ENCODE measurements around the gene PLA2G1B. TPM values are rescaled to one million over a fixed set of nuclear protein-coding genes. Genes with fewer than 3 reads are reported as not detected.
A peak's percentile ranks its signal among the peaks of the same experiment; 100 is the strongest.

The PLA2G1B gene
- total RNA-seq, 2 donors from 2014 or later = not detected

DNA sequence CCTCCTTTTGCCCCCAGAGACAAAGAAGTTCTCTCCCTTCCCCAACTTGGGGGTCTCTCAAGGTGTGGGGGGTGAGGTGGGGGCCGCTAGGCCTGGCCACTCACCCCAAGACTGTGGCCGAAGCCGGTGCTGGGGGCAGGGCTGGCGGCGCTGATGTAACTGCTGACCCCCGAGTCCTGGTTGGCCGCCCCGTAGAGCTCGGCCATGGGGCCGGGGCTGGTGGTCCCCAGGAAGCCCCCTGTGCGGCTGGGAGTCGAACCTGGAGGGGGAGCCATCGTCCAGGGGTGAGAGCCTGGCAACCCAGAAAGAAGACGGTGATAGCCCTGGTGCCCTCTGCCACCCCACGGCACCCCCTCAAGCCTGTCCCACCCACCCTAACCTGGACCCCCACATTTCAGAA is 18.5 kb upstream of the PLA2G1B start:
- H3K4me3 ChIP-seq (ENCODE audit: low read length) = no peak overlapping the region
- no peaks in the 10 kb centered on the region for H3K4me1 ChIP-seq (ENCODE audit: control insufficient read depth, insufficient read depth, low read length)
- H3K36me3 ChIP-seq (ENCODE audit: control insufficient read depth, insufficient read depth, low read length) = peaks cover 62% of the 10 kb centered on the region
- TF ChIP-seq CTCF (conservative IDR thresholded peaks at IDR 0.05) = no peak
- WGBS, 2 experiments (ENCODE audit: insufficient coverage in 1 of 2, insufficient read length in 1 of 2) = 96 to 98% methylated on average over 8 to 15 of the region's 15 CpGs
- H3K9ac ChIP-seq (ENCODE audit: extremely low read depth, low read length, poor library complexity, severe bottlenecking) = no peak overlapping the region
- no peak overlapping the region for H3K27ac ChIP-seq (ENCODE audit: low read depth, low read length)
- no peak for DNase-seq
- no peaks in the 10 kb centered on the region for H3K9me3 Mint-ChIP-seq
- no peaks in the 10 kb centered on the region for H3K27me3 ChIP-seq (ENCODE audit: control insufficient read depth, insufficient read depth, low read length, poor library complexity, severe bottlenecking)
- no peak overlapping the region for H3K4me3 Mint-ChIP-seq
- H3K4me1 Mint-ChIP-seq = no peaks in the 10 kb centered on the region
- peaks cover 58% of the 10 kb centered on the region for H3K36me3 Mint-ChIP-seq (ENCODE audit: low read depth)
- no peaks in the 10 kb centered on the region for H3K27me3 Mint-ChIP-seq (ENCODE audit: insufficient read depth)
- H3K27ac Mint-ChIP-seq = no peak overlapping the region
- no peaks in the 10 kb centered on the region for H3K9me3 ChIP-seq (ENCODE audit: control insufficient read depth, low read length)

- 92 to 98% methylated on average over 6 to 8 of the region's 8 CpGs for WGBS, 2 experiments (ENCODE audit: insufficient coverage in 1 of 2, insufficient read length in 1 of 2)
- Histone ChIP-seq H3K9ac (ENCODE audit: extremely low read depth, low read length, poor library complexity, severe bottlenecking) (no peak overlapping the region), H3K9me3 (ENCODE audit: control insufficient read depth, low read length) (no peaks in the 10 kb centered on the region), H3K27ac (ENCODE audit: low read depth, low read length) (no peak overlapping the region), H3K4me1 (ENCODE audit: control insufficient read depth, insufficient read depth, low read length) (no peaks in the 10 kb centered on the region), H3K27me3 (ENCODE audit: control insufficient read depth, insufficient read depth, low read length, poor library complexity, severe bottlenecking) (no peaks in the 10 kb centered on the region), H3K4me3 (ENCODE audit: low read length) (no peak overlapping the region), H3K36me3 (ENCODE audit: control insufficient read depth, insufficient read depth, low read length) (peaks cover 41% of the 10 kb centered on the region)
- TF ChIP-seq CTCF (conservative IDR thresholded peaks at IDR 0.05) = no peak
- H3K4me1 Mint-ChIP-seq = no peaks in the 10 kb centered on the region
- H3K36me3 Mint-ChIP-seq (ENCODE audit: low read depth) = peaks cover 43% of the 10 kb centered on the region
- no peak overlapping the region for H3K27ac Mint-ChIP-seq
- peaks cover 4% of the 10 kb centered on the region for H3K9me3 Mint-ChIP-seq
- no peak overlapping the region for H3K4me3 Mint-ChIP-seq
- no peak for DNase-seq
- H3K27me3 Mint-ChIP-seq (ENCODE audit: insufficient read depth) = peaks cover 1% of the 10 kb centered on the region
These were observed 16.1 kb upstream of the PLA2G1B start for GRCh38 chr12:120343692-120344091.

DNA sequence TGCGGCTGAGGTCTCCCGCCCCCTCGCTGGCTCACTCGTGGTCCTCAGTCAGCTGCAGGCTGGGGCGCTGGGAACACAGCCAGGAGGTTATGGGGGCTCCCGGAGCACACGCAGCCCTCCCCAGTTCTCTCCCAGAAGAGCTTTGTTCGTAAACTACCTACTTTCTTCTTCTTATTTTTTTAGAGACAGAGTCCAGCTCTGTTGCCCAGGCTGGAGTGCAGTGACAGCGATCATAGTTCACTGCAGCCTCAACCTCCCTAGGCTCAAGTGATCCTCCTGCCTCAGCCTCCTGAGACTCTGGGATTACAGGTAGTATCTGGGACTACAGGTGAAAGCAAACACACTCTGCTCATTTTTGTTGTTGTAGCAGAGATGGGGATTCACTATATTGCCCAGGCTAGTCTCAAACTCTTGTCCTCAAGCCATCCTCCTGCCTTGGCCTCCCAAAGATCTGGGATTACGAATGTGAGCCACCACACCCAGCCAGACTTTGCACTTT is 15.5 kb upstream of the PLA2G1B start:
- Histone ChIP-seq H3K27ac (ENCODE audit: low read depth, low read length) (peak overlapping the region; percentile 58), H3K27me3 (ENCODE audit: control insufficient read depth, insufficient read depth, low read length, poor library complexity, severe bottlenecking) (no peaks in the 10 kb centered on the region), H3K36me3 (ENCODE audit: control insufficient read depth, insufficient read depth, low read length) (peaks cover 39% of the 10 kb centered on the region), H3K9ac (ENCODE audit: extremely low read depth, low read length, poor library complexity, severe bottlenecking) (no peak overlapping the region), H3K9me3 (ENCODE audit: control insufficient read depth, low read length) (no peaks in the 10 kb centered on the region), H3K4me1 (ENCODE audit: control insufficient read depth, insufficient read depth, low read length) (no peaks in the 10 kb centered on the region), H3K4me3 (ENCODE audit: low read length) (no peak overlapping the region)
- TF ChIP-seq CTCF (conservative IDR thresholded peaks at IDR 0.05) = no peak
- Mint-ChIP-seq H3K9me3 (peaks cover 8% of the 10 kb centered on the region), H3K27ac (no peak overlapping the region), H3K36me3 (ENCODE audit: low read depth) (peaks cover 41% of the 10 kb centered on the region), H3K27me3 (ENCODE audit: insufficient read depth) (peaks cover 3% of the 10 kb centered on the region), H3K4me1 (no peaks in the 10 kb centered on the region), H3K4me3 (no peak overlapping the region)
- no peak for DNase-seq
- 92 to 97% methylated on average over 6 to 10 of the region's 10 CpGs for WGBS, 2 experiments (ENCODE audit: insufficient coverage in 1 of 2, insufficient read length in 1 of 2)

Measured in endodermal cell (in vitro differentiated cells).